IPS-NIHi7 (cell line): ENCODE data around the gene INPP5A.
"Not testable (repeated sequence)": the region's sequence is repeated elsewhere in the genome, so short reads cannot be mapped to it uniquely, and the experiment has no call there.

Experiments
- DNase-seq: peaks from one replicate; pipeline ENCODE4 v3.0.0; 2012; ENCODE audit warnings: mixed read lengths; ENCODE audit errors: extremely low spot score

INPP5A gene

DNA sequence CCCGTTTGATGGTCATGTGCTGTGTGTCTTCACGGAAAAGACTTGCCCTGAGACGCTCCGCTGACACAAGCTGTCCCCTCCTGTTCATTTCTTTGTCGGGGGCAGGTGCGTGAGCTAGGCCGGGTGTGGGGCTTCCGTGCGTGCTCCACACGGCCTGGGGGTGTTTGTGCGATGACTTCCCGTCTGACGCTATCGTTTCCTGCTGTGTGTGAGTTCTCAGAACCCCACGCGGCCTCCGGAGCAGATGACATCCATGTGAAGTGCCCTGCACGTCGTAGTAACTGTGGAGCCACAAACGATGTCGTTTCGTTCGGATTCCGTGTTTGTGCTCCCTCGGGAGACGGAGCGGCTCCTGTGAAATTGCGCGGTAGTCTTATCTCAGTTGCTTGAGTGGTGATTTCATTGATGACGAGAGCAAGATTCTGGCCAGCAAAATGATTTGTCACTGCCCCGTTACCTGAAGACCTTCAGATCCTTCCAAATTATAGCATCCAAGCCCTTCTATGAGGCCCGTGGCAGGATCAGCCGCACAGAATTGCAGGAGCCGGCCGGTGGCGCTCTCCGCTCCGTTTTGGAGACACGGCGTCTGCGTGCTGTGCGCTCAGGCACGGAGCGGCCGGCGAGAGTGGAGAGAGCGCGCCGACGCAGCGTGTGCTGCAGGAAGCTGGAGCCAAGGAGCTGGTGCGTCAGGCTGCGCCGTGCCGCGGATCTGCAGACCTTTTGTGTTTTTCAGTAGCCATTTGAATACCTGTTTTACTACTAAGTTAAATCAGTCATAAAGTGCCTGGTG is 153.4 kb downstream of the INPP5A start:
- DNase-seq, result no peak

- DNase-seq, result no peak
Observed at GRCh38 chr10:132691711-132692153, 154.1 kb downstream of the INPP5A start.

DNA sequence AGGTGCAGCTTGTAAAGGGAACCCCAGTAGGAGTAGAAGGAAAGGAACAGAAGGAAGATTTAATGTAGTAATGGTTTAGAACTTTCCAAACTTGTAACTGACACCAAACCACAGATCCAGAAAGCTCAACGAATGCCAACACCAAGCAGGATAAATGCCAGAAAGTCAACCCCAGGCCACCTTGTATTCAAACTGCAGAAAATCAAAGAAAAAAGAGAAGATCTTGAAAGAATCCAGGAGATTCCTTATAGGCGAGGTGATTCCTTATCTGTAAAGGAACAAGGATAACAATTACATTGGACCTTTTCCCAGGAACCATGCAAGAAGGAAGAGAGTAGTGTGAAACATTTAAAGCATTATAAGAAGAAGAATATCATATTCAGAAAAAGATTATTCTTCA is 154.7 kb downstream of the INPP5A start:
- DNase-seq, result no peak

DNA sequence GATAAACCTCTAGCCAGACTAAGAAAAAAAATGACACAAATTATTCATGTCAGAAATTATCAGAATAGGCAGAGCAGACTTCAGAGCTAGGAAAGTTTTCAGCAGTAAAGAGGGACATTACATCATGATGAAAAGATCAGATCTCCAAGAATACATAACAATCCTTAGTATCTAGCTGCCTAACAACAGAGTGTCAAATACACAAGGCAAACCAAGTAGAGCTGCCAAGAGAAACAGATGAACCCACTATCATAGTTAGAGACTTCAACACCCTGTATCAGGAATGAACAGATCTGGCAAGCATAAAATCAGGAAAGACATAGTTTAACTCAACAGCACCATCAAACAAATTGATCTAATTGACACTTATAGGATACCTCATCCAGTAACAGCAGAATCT is 156.1 kb downstream of the INPP5A start:
- no peak for DNase-seq

DNA sequence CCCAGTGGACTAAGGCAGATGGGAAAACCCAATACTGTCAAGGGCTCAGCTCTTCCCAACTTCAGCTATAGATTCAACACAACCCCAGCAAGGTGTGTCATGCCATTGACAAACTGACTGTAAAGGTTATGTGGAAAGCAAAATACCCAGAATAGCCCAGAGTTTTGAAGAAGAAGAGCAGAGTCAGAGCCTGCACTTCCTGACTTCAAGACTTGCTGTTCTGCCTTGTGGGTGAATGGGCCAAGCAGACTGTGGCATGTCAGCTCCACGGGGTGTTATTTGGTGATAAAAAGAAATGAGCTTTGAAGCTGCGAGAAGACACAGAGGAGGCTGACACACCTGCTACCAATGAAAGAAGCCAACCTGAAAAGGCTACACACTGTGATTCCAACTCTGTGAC is 158.6 kb downstream of the INPP5A start:
- no peak for DNase-seq

DNA sequence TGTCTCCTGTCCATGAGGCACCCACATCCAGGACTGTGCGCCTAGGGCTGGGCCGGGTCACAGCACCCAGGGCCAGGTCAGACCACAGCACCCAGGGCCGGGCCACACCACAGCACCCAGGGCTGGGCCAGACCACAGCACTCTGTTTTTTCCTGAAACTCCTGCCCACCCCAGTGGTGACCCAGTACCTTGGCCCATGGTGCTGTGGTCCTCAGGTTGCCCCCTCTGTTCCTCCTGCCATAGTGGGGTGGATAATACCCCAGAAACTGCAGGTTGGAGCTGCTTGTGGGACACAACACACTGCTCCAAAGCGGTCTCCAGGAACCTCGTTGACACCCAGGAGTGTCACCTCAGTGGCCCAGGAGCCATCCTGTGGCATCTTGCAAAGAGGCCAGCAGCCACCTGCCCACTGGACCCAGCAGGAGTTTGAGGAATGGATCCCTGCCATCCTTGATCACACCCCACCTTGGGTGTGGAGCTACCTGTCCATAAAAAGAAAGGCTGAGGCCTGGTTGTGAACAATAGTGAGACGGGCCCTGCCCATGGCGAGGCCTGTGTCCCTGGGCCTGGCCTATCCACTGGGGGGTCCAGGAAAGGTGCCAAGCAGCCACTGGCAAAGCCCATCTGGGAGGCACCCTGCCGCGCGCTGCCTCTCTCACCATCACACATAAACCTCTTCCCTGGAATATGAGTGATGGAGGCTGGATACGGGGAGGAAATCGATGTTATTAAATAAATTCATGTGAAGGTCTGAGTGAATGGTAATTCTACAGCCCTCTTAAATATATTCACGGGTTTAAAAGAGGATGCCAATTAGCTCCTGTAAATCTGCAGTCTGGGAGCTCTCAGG is 159.4 kb downstream of the INPP5A start:
- DNase-seq, result no peak

- DNase-seq, result no peak
Observed at GRCh38 chr10:132697578-132698200, 160.1 kb downstream of the INPP5A start.

- DNase-seq, result no peak
Observed at GRCh38 chr10:132698211-132698751, 160.7 kb downstream of the INPP5A start.

- DNase-seq, result no peak
Observed at GRCh38 chr10:132698761-132699391, 161.3 kb downstream of the INPP5A start.

DNA sequence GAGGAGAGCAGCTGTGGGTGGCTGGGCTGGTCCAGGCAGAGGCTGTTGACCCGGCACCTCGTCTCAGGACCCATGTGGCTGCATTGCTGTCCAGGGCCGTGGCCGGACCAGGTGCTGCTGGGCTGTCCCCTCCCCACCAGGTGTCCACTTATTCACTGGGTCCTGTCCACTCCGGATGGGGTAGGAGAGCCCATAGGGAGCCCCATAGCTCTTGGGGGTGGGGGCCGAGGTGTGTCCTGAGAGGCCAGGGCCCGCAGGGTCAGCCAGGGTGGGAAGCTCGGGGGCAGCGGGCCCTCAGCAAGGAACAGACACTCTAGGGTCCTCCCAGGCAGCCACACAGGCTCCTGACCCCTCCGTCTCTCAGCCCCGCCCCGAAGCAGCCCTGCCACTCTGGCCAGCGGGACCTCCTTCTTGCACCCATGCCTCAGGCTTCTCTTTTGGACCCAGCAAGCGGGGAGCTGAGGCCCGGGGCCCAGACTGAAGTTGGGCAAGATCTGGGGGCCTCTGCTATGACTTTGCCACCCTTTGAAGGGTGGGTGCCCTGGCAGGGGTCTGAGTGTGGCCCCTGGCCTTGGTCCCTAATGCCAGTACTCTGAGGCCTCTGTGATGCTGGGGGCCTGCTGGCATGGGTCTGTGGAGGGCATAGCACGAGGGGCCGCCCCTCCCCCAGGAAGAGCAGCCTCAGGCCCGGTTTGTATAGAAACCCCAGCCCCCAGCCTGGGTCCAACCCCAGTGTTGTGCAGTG is 162.0 kb downstream of the INPP5A start:
- no peak for DNase-seq

- no peak for DNase-seq
Observed at GRCh38 chr10:132700156-132701098, 162.8 kb downstream of the INPP5A start.

GRCh38 chr10:132701099-132701845 is 163.7 kb downstream of the INPP5A start:
- DNase-seq, result no peak

- no peak for DNase-seq
Observed at GRCh38 chr10:132701846-132702190, 164.2 kb downstream of the INPP5A start.

DNA sequence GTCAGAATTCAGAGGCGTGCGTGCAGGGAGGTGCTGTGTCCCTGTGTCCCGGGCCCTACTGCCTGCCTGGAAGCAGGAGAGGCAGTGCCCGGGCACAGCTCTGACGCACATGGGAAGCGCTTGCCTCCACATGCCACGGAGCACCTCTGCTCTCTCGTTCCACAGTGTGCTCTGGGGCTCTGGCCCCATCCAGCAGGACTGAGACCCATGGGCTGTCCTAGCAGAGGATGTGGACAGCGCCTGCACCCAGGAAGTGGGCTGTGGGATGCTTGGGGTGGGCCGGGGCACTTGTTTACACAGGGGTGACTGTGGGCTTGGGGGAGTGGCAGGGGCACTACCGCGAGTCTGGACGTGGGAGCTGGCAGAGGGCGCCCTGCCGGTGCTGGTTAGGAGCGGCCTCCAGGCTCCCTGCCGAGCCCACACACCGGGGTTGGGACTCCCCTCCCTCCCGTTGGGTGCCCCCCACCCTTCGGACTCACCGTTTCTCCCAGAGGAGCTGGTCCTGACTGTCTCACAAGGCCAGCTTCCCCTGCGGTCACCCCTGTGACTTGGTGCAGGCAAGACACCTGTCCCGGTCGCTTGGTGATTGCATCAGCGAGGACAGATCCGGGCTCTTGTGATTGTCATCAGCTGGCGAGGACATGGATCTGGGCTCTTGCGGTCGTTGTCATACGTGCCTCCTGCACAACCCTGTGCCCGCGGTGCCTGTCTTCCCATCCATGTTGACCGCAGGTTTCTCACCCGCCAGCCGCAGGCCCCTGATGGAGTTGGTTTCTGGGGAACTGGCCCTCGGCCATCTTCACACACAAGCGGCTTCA is 165.2 kb downstream of the INPP5A start:
- DNase-seq, result no peak

GRCh38 chr10:132703419-132704007 is 165.9 kb downstream of the INPP5A start:
- DNase-seq, result no peak

GRCh38 chr10:132704008-132704814 is 166.6 kb downstream of the INPP5A start:
- no peak for DNase-seq

DNA sequence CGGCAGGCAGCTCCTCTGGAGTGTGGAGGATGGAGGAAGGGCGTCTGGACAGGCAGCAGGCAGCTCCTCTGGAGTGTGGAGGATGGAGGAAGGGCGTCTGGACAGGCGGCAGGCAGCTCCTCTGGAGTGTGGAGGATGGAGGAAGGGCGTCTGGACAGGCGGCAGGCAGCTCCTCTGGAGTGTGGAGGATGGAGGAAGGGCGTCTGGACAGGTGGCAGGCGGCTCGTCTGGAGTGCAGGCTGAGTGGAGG is 167.2 kb downstream of the INPP5A start:
- not testable (repeated sequence) for DNase-seq
